Calu3 (cell line): ENCODE data around the gene NOX4. TPM values are rescaled to one million over a fixed set of nuclear protein-coding genes. Genes with fewer than 3 reads are reported as not detected.

Source experiments
- BruUV-seq: library from RNA; stranded (reverse); fragments of 400-500 nt; replicated peaks from 2 replicates; lab custom pipeline; 2021; lab: Mats Ljungman, UMichigan
- CTCF ChIA-PET: fragments of 300-600 bp; sonication (Branson Sonifier 250); formaldehyde crosslinking; loops from one replicate; lab custom pipeline; 2022; ENCODE audit warnings: antibody characterized with exemption; lab: Charles Lee
- DNase-seq: peaks from one replicate; pipeline ENCODE4 v3.0.0; 2022
- H3K27ac Mint-ChIP-seq: one replicate; pipeline ENCODE4 v1.8.0; 2022; ENCODE audit warnings: mixed read lengths; ENCODE audit not compliant: unreplicated experiment
- H3K27me3 Mint-ChIP-seq: one replicate; pipeline ENCODE4 v1.8.0; 2022; ENCODE audit warnings: mixed read lengths; ENCODE audit not compliant: unreplicated experiment
- H3K36me3 Mint-ChIP-seq: one replicate; pipeline ENCODE4 v1.8.0; 2022; ENCODE audit warnings: mild to moderate bottlenecking, moderate library complexity, mixed read lengths; ENCODE audit not compliant: insufficient read depth, unreplicated experiment
- H3K4me1 Mint-ChIP-seq: one replicate; pipeline ENCODE4 v1.8.0; 2022; ENCODE audit warnings: mild to moderate bottlenecking, low read depth, mixed read lengths; ENCODE audit not compliant: unreplicated experiment
- H3K4me3 Mint-ChIP-seq: one replicate; pipeline ENCODE4 v1.8.0; 2022; ENCODE audit warnings: mild to moderate bottlenecking, low read depth, moderate library complexity, mixed read lengths; ENCODE audit not compliant: unreplicated experiment
- H3K9me3 Mint-ChIP-seq: one replicate; pipeline ENCODE4 v1.8.0; 2022; ENCODE audit warnings: low read depth, mixed read lengths; ENCODE audit not compliant: unreplicated experiment
- intact Hi-C: fragments of 100-400 bp; cut with micrococcal nuclease; formaldehyde crosslinking; loops from one replicate; pipeline ENCODE4 v1.10.0; 2022; ENCODE audit not compliant: unreplicated experiment
- total RNA-seq: library from RNA; stranded (reverse); gene quantifications from 2 replicates; pipeline ENCODE4 v1.2.3, GENCODE V29; 2022
- TF ChIP-seq, protein P1 (sequence below): fragments of 200-600 bp; IDR thresholded peaks from one replicate; pipeline ENCODE4 v1.8.0; 2022; ENCODE audit warnings: antibody characterized with exemption; ENCODE audit not compliant: unreplicated experiment

The NOX4 gene
- total RNA-seq, 1 experiment from 2014 or later, result not detected

- H3K9me3 Mint-ChIP-seq, result no peaks in the 10 kb centered on the region
- intact Hi-C loops, result no loop called here
- CTCF ChIA-PET, result no interaction called here
- no peak overlapping the region for H3K27ac Mint-ChIP-seq
- H3K27me3 Mint-ChIP-seq, result no peaks in the 10 kb centered on the region
- no TSS peak for BruUV-seq
- H3K4me1 Mint-ChIP-seq, result no peaks in the 10 kb centered on the region
- H3K36me3 Mint-ChIP-seq, result no peaks in the 10 kb centered on the region
- no peak for DNase-seq
- TF ChIP-seq, protein P1, sequence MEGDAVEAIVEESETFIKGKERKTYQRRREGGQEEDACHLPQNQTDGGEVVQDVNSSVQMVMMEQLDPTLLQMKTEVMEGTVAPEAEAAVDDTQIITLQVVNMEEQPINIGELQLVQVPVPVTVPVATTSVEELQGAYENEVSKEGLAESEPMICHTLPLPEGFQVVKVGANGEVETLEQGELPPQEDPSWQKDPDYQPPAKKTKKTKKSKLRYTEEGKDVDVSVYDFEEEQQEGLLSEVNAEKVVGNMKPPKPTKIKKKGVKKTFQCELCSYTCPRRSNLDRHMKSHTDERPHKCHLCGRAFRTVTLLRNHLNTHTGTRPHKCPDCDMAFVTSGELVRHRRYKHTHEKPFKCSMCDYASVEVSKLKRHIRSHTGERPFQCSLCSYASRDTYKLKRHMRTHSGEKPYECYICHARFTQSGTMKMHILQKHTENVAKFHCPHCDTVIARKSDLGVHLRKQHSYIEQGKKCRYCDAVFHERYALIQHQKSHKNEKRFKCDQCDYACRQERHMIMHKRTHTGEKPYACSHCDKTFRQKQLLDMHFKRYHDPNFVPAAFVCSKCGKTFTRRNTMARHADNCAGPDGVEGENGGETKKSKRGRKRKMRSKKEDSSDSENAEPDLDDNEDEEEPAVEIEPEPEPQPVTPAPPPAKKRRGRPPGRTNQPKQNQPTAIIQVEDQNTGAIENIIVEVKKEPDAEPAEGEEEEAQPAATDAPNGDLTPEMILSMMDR, result no peak
- no peak overlapping the region for H3K4me3 Mint-ChIP-seq
Observed at GRCh38 chr11:89502301-89502700, 11.1 kb upstream of the NOX4 start.

DNA sequence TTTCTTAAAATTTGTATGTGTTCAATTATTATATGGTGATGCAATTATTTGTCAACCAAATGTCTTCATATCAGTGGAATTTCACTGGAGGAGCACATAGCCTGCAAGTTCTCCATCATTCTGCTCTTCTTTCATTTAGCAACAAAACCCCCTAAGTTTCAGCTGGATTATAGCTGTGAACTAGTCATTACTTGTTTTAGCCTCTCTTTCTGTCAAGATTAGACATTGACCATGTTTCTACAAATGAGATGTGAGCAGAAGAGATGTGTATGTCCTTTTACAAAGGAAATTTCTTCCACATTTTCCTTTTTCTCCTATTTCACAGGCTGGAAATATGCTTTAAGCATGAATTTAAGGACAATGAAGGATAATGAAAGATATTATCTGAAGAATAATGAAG is 9.2 kb upstream of the NOX4 start:
- H3K36me3 Mint-ChIP-seq, result no peaks in the 10 kb centered on the region
- intact Hi-C loops, result no loop called here
- no peak overlapping the region for H3K4me3 Mint-ChIP-seq
- no peaks in the 10 kb centered on the region for H3K27me3 Mint-ChIP-seq
- no peaks in the 10 kb centered on the region for H3K9me3 Mint-ChIP-seq
- no peak for DNase-seq
- CTCF ChIA-PET, result no interaction called here
- TF ChIP-seq, protein P1, result no peak
- no peaks in the 10 kb centered on the region for H3K4me1 Mint-ChIP-seq
- H3K27ac Mint-ChIP-seq, result no peak overlapping the region
- BruUV-seq, result no TSS peak

- no peak overlapping the region for H3K27ac Mint-ChIP-seq
- H3K27me3 Mint-ChIP-seq, result no peaks in the 10 kb centered on the region
- no TSS peak for BruUV-seq
- peak; percentile 6 for DNase-seq
- no peaks in the 10 kb centered on the region for H3K9me3 Mint-ChIP-seq
- CTCF ChIA-PET, result no interaction called here
- intact Hi-C loops, result loop anchor here (5.0 kb wide), 1 partner anchor 113 kb away; no protein-coding TSS in a partner anchor
- H3K36me3 Mint-ChIP-seq, result no peaks in the 10 kb centered on the region
- no peaks in the 10 kb centered on the region for H3K4me1 Mint-ChIP-seq
- TF ChIP-seq, protein P1, result peak; percentile 51
- H3K4me3 Mint-ChIP-seq, result no peak overlapping the region
Observed at GRCh38 chr11:89498845-89499448, 7.8 kb upstream of the NOX4 start.

DNA sequence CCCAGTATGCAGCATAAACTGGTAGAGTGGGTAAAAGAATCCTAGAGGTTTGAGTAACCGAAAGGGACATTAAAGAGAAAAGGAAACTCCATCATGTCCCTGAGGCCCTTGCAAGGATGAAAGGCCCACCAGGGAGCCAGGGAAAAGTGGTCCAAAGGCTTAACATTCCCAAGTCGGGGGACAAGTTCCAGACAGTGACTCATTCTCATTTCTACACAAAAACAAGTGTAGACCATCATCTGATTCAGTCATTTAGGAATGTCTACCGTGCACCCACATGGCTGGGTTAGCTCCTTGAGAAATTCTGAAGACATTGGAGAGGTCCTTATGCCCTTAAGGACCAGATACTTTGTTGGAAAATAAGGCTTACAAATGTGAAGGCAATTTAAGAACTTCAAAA is 4.8 kb upstream of the NOX4 start:
- H3K4me3 Mint-ChIP-seq, result no peak overlapping the region
- H3K36me3 Mint-ChIP-seq, result no peaks in the 10 kb centered on the region
- TF ChIP-seq, protein P1, result no peak
- H3K9me3 Mint-ChIP-seq, result no peaks in the 10 kb centered on the region
- H3K27me3 Mint-ChIP-seq, result no peaks in the 10 kb centered on the region
- no TSS peak for BruUV-seq
- CTCF ChIA-PET, result no interaction called here
- DNase-seq, result no peak
- intact Hi-C loops, result loop anchor here (5.0 kb wide), 1 partner anchor 116 kb away; no protein-coding TSS in a partner anchor
- no peaks in the 10 kb centered on the region for H3K4me1 Mint-ChIP-seq
- no peak overlapping the region for H3K27ac Mint-ChIP-seq
